Panc1 (cell line): Measurements from ENCODE around the gene SIRPA. TPM values are rescaled to one million over a fixed set of nuclear protein-coding genes. Genes with fewer than 3 reads are reported as not detected.

Source experiments
- ATAC-seq: fragments of 200-7000 bp; cut with Tn5 transposase; 2 replicates; pipeline ENCODE4 v1.9.1; 2020; ENCODE audit warnings: mild to moderate bottlenecking, moderate library complexity
- BruUV-seq: library from RNA; stranded (reverse); fragments of 400-500 nt; replicated peaks from 2 replicates; lab custom pipeline; 2021; lab: Mats Ljungman, UMichigan
- CTCF ChIA-PET: fragments of 300-600 bp; sonication (Branson Sonifier 250); formaldehyde crosslinking; loops from one replicate; lab custom pipeline; 2022; ENCODE audit warnings: antibody characterized with exemption; lab: Charles Lee
- POLR2A ChIA-PET: fragments of 300-600 bp; sonication (Branson Sonifier 250); formaldehyde crosslinking; loops from one replicate; lab custom pipeline; 2022; ENCODE audit warnings: antibody characterized with exemption; lab: Charles Lee
- DNase-seq: peaks from one replicate; pipeline ENCODE4 v3.0.0-alpha.2; 2010; ENCODE audit warnings: low read depth, low spot score
- H3K27ac ChIP-seq: 2 replicates; pipeline ENCODE4 v1.5.1; 2011; ENCODE audit warnings: mild to moderate bottlenecking, low read length, inconsistent platforms
- H3K27me3 ChIP-seq: fragments of 200-500 bp; sonication (Bioruptor generic); 2 replicates; pipeline ENCODE4 v1.6.0; 2014; ENCODE audit warnings: low read length, inconsistent platforms; ENCODE audit not compliant: control insufficient read depth, insufficient read depth
- H3K36me3 ChIP-seq: fragments of 200-500 bp; sonication (Bioruptor generic); 2 replicates; pipeline ENCODE4 v1.5.1; 2014; ENCODE audit warnings: inconsistent platforms, mild to moderate bottlenecking, low read length, moderate library complexity; ENCODE audit not compliant: control insufficient read depth, insufficient read depth
- H3K4me1 ChIP-seq: 2 replicates; pipeline ENCODE4 v1.5.1; 2011; ENCODE audit warnings: inconsistent platforms, mild to moderate bottlenecking, low read length, moderate library complexity; ENCODE audit not compliant: control insufficient read depth, insufficient read depth
- H3K4me3 ChIP-seq, 2 experiments: 2 replicates each; pipeline ENCODE4 v1.5.1; 2011 to 2012; ENCODE audit warnings: low read depth in 2 of 2, low read length in 2 of 2, mild to moderate bottlenecking in 2 of 2, inconsistent platforms in 1 of 2, moderate library complexity in 1 of 2
- H3K9me3 ChIP-seq: fragments of 200-500 bp; sonication (Bioruptor generic); 2 replicates; pipeline ENCODE4 v1.5.1; 2014; ENCODE audit warnings: low read depth, mild to moderate bottlenecking, inconsistent platforms, low read length, moderate library complexity; ENCODE audit not compliant: control insufficient read depth, insufficient read depth
- POLR2AphosphoS5 ChIP-seq: IDR thresholded peaks from 2 replicates; pipeline ENCODE4 v1.6.1; 2012; ENCODE audit warnings: mild to moderate bottlenecking, low read depth, low read length, moderate library complexity
- SIN3A ChIP-seq: IDR thresholded peaks from 2 replicates; pipeline ENCODE4 v1.6.1; 2012; ENCODE audit warnings: low read depth, mild to moderate bottlenecking, low read length, moderate library complexity, borderline replicate concordance; ENCODE audit not compliant: insufficient read depth
- TCF7L2 ChIP-seq: IDR thresholded peaks from 2 replicates; pipeline ENCODE4 v1.6.1; 2011; ENCODE audit warnings: mild to moderate bottlenecking, low read depth, low read length, inconsistent platforms
- in situ Hi-C: cut with HindIII; loops from 2 replicates; pipeline ENCODE4 v1.10.0; 2016; ENCODE audit warnings: low sequenced_read_pairs, low pct_unique_long_range_greater_than_20kb
- intact Hi-C: fragments of 100-400 bp; cut with micrococcal nuclease; formaldehyde crosslinking; loops from one replicate; pipeline ENCODE4 v1.10.0; 2022; ENCODE audit not compliant: unreplicated experiment
- total RNA-seq: library from RNA; stranded (reverse); gene quantifications from one replicate; pipeline ENCODE4 v1.2.1, GENCODE V29; 2021; ENCODE audit not compliant: unreplicated experiment
- TF ChIP-seq, protein P1 (sequence below): fragments of 450-650 bp; IDR thresholded peaks from 2 replicates; pipeline ENCODE4 v1.5.1; 2017; ENCODE audit warnings: mild to moderate bottlenecking
- TF ChIP-seq, protein P2 (sequence below), 2 experiments: IDR thresholded peaks; 2 replicates each; pipeline ENCODE4 v1.6.1; 2011 to 2012; ENCODE audit warnings: low read depth in 2 of 2, control low read depth in 1 of 2, low read length in 1 of 2, mild to moderate bottlenecking in 1 of 2, moderate library complexity in 1 of 2; ENCODE audit not compliant: insufficient read depth in 1 of 2

The SIRPA gene
- total RNA-seq, 1 experiment from 2014 or later, result 2.4 TPM

DNA sequence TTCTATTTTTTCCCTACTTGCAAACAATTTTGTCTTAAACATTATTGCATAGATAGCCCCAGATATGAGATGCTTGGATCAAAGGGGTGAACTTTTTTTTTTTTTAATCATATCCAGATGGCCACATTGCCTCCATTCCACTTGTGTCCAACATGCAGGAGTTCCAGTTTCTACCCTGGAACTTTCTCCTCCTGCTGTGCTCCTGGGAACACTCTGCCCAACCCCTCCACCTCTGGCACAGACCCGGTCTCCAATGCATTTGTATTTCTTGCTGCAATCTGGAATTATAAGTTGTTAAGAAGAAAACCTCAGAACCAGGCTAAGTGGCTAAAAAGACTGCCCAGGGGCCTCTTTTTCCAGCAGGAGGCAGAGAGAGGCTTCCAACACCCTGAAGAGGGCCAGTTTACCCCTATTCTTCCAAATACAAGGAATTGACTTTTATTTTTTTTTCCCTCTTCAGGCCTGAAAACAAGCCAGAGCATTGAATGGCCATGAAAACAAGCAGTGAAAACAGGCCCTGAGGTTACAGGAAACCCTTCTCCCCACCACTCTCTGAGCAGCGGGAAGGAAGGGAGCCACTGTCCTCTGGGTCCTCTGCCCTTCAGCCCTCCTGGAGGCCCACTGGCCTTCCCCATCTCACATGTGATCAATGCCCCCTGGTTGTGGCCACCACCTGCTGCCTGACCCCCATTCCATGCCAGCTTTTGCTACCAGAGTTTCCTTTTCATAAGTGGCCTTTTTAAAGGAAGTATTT lies 54.3 kb downstream of the SIRPA start:
- POLR2A ChIA-PET, result no interaction called here
- ATAC-seq, result no peak
- Histone ChIP-seq H3K9me3 (no peaks in the 10 kb centered on the region), H3K27me3 (peaks cover 6% of the 10 kb centered on the region), H3K4me1 (no peaks in the 10 kb centered on the region), H3K36me3 (no peaks in the 10 kb centered on the region), H3K27ac (no peak overlapping the region), H3K4me3 (no peak overlapping the region)
- no TSS peak for BruUV-seq
- in situ Hi-C loops (no loop called here), intact Hi-C loops (no loop called here)
- DNase-seq, result no peak
- CTCF ChIA-PET, result no interaction called here
- TF ChIP-seq, protein P1, sequence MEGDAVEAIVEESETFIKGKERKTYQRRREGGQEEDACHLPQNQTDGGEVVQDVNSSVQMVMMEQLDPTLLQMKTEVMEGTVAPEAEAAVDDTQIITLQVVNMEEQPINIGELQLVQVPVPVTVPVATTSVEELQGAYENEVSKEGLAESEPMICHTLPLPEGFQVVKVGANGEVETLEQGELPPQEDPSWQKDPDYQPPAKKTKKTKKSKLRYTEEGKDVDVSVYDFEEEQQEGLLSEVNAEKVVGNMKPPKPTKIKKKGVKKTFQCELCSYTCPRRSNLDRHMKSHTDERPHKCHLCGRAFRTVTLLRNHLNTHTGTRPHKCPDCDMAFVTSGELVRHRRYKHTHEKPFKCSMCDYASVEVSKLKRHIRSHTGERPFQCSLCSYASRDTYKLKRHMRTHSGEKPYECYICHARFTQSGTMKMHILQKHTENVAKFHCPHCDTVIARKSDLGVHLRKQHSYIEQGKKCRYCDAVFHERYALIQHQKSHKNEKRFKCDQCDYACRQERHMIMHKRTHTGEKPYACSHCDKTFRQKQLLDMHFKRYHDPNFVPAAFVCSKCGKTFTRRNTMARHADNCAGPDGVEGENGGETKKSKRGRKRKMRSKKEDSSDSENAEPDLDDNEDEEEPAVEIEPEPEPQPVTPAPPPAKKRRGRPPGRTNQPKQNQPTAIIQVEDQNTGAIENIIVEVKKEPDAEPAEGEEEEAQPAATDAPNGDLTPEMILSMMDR, result no peak
- no peak for TF ChIP-seq POLR2AphosphoS5

DNA sequence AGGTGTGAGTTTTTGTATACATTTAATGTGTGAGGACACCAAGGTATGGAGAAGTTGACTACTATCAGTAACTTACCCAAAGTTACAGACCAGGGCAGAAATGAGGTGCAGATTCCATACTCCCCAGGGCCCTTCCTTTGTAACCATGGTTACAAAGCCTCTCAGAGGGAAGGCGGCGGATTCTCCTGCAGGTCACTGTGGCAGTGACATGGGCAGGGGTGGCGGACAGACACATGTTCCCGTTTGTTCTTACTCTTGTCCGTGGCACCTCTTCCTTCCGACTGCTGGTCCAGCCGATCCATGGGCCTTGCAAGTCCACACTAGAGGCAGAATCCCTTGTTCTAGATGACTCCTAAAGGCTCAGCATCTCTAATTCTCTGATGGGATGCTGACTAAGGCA lies 55.6 kb downstream of the SIRPA start:
- intact Hi-C loops, result no loop called here
- Histone ChIP-seq H3K36me3 (no peaks in the 10 kb centered on the region), H3K27ac (no peak overlapping the region), H3K4me1 (no peaks in the 10 kb centered on the region), H3K4me3 (no peak overlapping the region), H3K9me3 (no peaks in the 10 kb centered on the region), H3K27me3 (no peaks in the 10 kb centered on the region)
- in situ Hi-C loops, result no loop called here
- ATAC-seq, result no peak
- ChIA-PET POLR2A (no interaction called here), CTCF (no interaction called here)
- TF ChIP-seq POLR2AphosphoS5 (no peak), TCF7L2 (no peak), SIN3A (no peak)
- TF ChIP-seq, protein P2, sequence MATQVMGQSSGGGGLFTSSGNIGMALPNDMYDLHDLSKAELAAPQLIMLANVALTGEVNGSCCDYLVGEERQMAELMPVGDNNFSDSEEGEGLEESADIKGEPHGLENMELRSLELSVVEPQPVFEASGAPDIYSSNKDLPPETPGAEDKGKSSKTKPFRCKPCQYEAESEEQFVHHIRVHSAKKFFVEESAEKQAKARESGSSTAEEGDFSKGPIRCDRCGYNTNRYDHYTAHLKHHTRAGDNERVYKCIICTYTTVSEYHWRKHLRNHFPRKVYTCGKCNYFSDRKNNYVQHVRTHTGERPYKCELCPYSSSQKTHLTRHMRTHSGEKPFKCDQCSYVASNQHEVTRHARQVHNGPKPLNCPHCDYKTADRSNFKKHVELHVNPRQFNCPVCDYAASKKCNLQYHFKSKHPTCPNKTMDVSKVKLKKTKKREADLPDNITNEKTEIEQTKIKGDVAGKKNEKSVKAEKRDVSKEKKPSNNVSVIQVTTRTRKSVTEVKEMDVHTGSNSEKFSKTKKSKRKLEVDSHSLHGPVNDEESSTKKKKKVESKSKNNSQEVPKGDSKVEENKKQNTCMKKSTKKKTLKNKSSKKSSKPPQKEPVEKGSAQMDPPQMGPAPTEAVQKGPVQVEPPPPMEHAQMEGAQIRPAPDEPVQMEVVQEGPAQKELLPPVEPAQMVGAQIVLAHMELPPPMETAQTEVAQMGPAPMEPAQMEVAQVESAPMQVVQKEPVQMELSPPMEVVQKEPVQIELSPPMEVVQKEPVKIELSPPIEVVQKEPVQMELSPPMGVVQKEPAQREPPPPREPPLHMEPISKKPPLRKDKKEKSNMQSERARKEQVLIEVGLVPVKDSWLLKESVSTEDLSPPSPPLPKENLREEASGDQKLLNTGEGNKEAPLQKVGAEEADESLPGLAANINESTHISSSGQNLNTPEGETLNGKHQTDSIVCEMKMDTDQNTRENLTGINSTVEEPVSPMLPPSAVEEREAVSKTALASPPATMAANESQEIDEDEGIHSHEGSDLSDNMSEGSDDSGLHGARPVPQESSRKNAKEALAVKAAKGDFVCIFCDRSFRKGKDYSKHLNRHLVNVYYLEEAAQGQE (IDR thresholded peaks at IDR 0.05; ENCODE audit: insufficient read depth in 1 of 2, low read depth in 2 of 2, low read length in 1 of 2), result no peak
- TF ChIP-seq, protein P1, result no peak
- no peak for DNase-seq
- no TSS peak for BruUV-seq
